ENCODE results near the gene P3H3. TPM values are rescaled to one million over a fixed set of nuclear protein-coding genes. Genes with fewer than 3 reads are reported as not detected.

The P3H3 gene
- polyA plus RNA-seq, 1 experiment: 71.6 TPM

GRCh38 chr12:6833189-6833890 lies 5.1 kb downstream of the P3H3 start:
- no peak for TF ChIP-seq CTCF (IDR thresholded peaks at IDR 0.05; ENCODE audit: insufficient read depth, low read depth, low read length)
- POLR2A ChIA-PET: interaction anchor here (0.7 kb wide), 1 partner anchor 40 kb away, joined by 3 read pairs; no protein-coding TSS in a partner anchor
- no peak for DNase-seq (ENCODE audit: low read depth)
- peaks cover 38% of the 10 kb centered on the region for H3K36me3 ChIP-seq (ENCODE audit: control insufficient read depth, insufficient read depth, low read length)
- no peak overlapping the region for H3K4me3 ChIP-seq (ENCODE audit: low read depth, low read length)
- CTCF ChIA-PET: interaction anchor here (0.9 to 9.8 kb wide), 8 partner anchors 9 to 236 kb away, joined by 3 to 111 read pairs (median 4); partner anchors contain the start of genes CDCA3, MLF2, SPSB2 and USP5
- H3K27me3 ChIP-seq (ENCODE audit: control insufficient read depth, insufficient read depth, low read length): no peaks in the 10 kb centered on the region

- no peak for DNase-seq (ENCODE audit: low read depth)
- H3K4me3 ChIP-seq (ENCODE audit: low read depth, low read length): no peak overlapping the region
- H3K36me3 ChIP-seq (ENCODE audit: control insufficient read depth, insufficient read depth, low read length): peaks cover 43% of the 10 kb centered on the region
- no peak for TF ChIP-seq CTCF (IDR thresholded peaks at IDR 0.05; ENCODE audit: insufficient read depth, low read depth, low read length)
- ChIA-PET CTCF (interaction anchor here (1.0 to 9.8 kb wide), 7 partner anchors 8 to 237 kb away, joined by 3 to 111 read pairs (median 3); partner anchors contain the start of genes CDCA3, MLF2 and USP5), POLR2A (no interaction called here)
- H3K27me3 ChIP-seq (ENCODE audit: control insufficient read depth, insufficient read depth, low read length): no peaks in the 10 kb centered on the region
These were observed 6.0 kb downstream of the P3H3 start for GRCh38 chr12:6834254-6834653.

GRCh38 chr12:6834873-6835272 lies 6.7 kb downstream of the P3H3 start:
- Histone ChIP-seq H3K4me3 (ENCODE audit: low read depth, low read length) (no peak overlapping the region), H3K36me3 (ENCODE audit: control insufficient read depth, insufficient read depth, low read length) (peaks cover 47% of the 10 kb centered on the region), H3K27me3 (ENCODE audit: control insufficient read depth, insufficient read depth, low read length) (no peaks in the 10 kb centered on the region)
- DNase-seq (ENCODE audit: low read depth): no peak
- ChIA-PET CTCF (interaction anchor here (1.4 to 9.8 kb wide), 5 partner anchors 9 to 82 kb away, joined by 3 to 111 read pairs (median 6); partner anchors contain the start of genes CDCA3, MLF2 and USP5), POLR2A (no interaction called here)
- TF ChIP-seq CTCF (IDR thresholded peaks at IDR 0.05; ENCODE audit: insufficient read depth, low read depth, low read length): no peak

GRCh38 chr12:6836851-6837250 lies 8.6 kb downstream of the P3H3 start:
- Histone ChIP-seq H3K36me3 (ENCODE audit: control insufficient read depth, insufficient read depth, low read length) (peaks cover 40% of the 10 kb centered on the region), H3K4me3 (ENCODE audit: low read depth, low read length) (no peak overlapping the region), H3K27me3 (ENCODE audit: control insufficient read depth, insufficient read depth, low read length) (no peaks in the 10 kb centered on the region)
- CTCF ChIA-PET: interaction anchor here (1.9 to 9.8 kb wide), 3 partner anchors 12 to 84 kb away, joined by 8 to 111 read pairs (median 32); partner anchors contain the start of genes CDCA3, MLF2 and USP5
- no peak for DNase-seq (ENCODE audit: low read depth)
- TF ChIP-seq CTCF (IDR thresholded peaks at IDR 0.05; ENCODE audit: insufficient read depth, low read depth, low read length): no peak
- POLR2A ChIA-PET: no interaction called here

- POLR2A ChIA-PET: no interaction called here
- no peak overlapping the region for H3K4me3 ChIP-seq (ENCODE audit: low read depth, low read length)
- no peak for TF ChIP-seq CTCF (IDR thresholded peaks at IDR 0.05; ENCODE audit: insufficient read depth, low read depth, low read length)
- peaks cover 37% of the 10 kb centered on the region for H3K36me3 ChIP-seq (ENCODE audit: control insufficient read depth, insufficient read depth, low read length)
- CTCF ChIA-PET: interaction anchor here (1.9 to 9.8 kb wide), 3 partner anchors 11 to 84 kb away, joined by 8 to 111 read pairs (median 32); partner anchors contain the start of genes CDCA3, MLF2 and USP5
- no peak for DNase-seq (ENCODE audit: low read depth)
- H3K27me3 ChIP-seq (ENCODE audit: control insufficient read depth, insufficient read depth, low read length): no peaks in the 10 kb centered on the region
These were observed 9.3 kb downstream of the P3H3 start for GRCh38 chr12:6837370-6838060.

All from BJ (cell line).